ENCODE data around the gene PHF12. TPM values are rescaled to one million over a fixed set of nuclear protein-coding genes. Genes with fewer than 3 reads are reported as not detected.

PHF12 gene
- total and polyA plus RNA-seq, 2 of the 4 experiments (the other 2 are of a cell fraction), result 24.4 to 25.6 TPM

DNA sequence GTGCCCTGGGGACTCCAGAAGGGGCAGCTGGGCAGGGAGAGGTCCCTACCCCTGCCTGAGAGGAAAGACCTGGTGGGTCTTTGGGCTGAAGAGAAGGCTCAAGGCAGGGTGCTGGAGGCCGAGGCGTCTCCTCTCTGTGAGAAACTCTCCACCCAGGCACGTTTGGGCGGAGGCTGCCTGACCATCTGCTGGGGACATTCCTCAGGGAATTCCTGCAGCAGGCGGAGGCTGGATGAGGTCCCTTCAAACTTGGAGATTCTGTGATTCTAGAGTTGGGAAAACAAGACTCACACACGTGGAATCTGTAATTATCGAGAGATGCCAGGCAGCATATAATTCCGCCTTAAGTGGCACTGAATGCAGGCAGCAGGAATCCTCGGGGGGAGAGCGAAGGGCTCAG lies 21.1 kb upstream of the PHF12 start:
- DNase-seq, result no peak
- no peak overlapping the region for H3K56ac ChIP-seq (ENCODE audit: extremely low read depth, insufficient read depth, low read length)
- H3K4ac ChIP-seq (ENCODE audit: low read depth, low read length), result no peak overlapping the region
- H3K36me3 ChIP-seq (ENCODE audit: control insufficient read depth, insufficient read depth, low read length), result no peaks in the 10 kb centered on the region
- H4K8ac ChIP-seq (ENCODE audit: low read depth in 2 of 2, low read length in 2 of 2), result no peak overlapping the region
- H2AK9ac ChIP-seq (replicated peaks; ENCODE audit: low read depth, low read length, poor library complexity), result no peak overlapping the region
- H3K9me1 ChIP-seq (ENCODE audit: insufficient read depth, low read length), result 0 out of 2 replicates have a peak, but pooled peaks cover 4% of the 10 kb centered on the region
- BruUV-seq (replicated peaks), result no TSS peak
- H3K79me1 ChIP-seq (ENCODE audit: low read depth in 1 of 2, low read length in 2 of 2), result no peaks in the 10 kb centered on the region
- H2BK20ac ChIP-seq (ENCODE audit: low read depth, low read length), result no peak overlapping the region
- H3K27ac ChIP-seq (ENCODE audit: insufficient read depth, low read length), result no peak overlapping the region
- no peak overlapping the region for H4K91ac ChIP-seq (ENCODE audit: insufficient read depth, low read depth, low read length)
- intact Hi-C loops (cut with micrococcal nuclease) (no loop called here), dilution Hi-C loops (cut with HindIII; ENCODE audit: low sequenced_read_pairs, unreplicated experiment) (no loop called here), in situ Hi-C loops (cut with MboI; ENCODE audit: low sequenced_read_pairs) (no loop called here)
- H3K14ac ChIP-seq (replicated peaks; ENCODE audit: low read depth, low read length), result no peak overlapping the region
- TF ChIP-seq, protein P1, sequence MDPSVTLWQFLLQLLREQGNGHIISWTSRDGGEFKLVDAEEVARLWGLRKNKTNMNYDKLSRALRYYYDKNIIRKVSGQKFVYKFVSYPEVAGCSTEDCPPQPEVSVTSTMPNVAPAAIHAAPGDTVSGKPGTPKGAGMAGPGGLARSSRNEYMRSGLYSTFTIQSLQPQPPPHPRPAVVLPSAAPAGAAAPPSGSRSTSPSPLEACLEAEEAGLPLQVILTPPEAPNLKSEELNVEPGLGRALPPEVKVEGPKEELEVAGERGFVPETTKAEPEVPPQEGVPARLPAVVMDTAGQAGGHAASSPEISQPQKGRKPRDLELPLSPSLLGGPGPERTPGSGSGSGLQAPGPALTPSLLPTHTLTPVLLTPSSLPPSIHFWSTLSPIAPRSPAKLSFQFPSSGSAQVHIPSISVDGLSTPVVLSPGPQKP (IDR thresholded peaks at IDR 0.05; ENCODE audit: borderline replicate concordance, low read depth, low read length), result no peak
- no peak for TF ChIP-seq SMC3 (IDR thresholded peaks at IDR 0.05; ENCODE audit: low read depth, low read length)
- no peak for TF ChIP-seq RFX5 (IDR thresholded peaks at IDR 0.05; ENCODE audit: low read depth, low read length)
- TF ChIP-seq RCOR1 (IDR thresholded peaks at IDR 0.05; ENCODE audit: insufficient replicate concordance, low read length), result no peak
- TF ChIP-seq MXI1 (IDR thresholded peaks at IDR 0.05; ENCODE audit: borderline replicate concordance, low read depth, low read length), result no peak
- no peak for TF ChIP-seq NFE2L2 (IDR thresholded peaks at IDR 0.05; ENCODE audit: low read depth, low read length)
- TF ChIP-seq FOS (IDR thresholded peaks at IDR 0.05; ENCODE audit: low read depth, low read length), result no peak
- no peak for TF ChIP-seq MAFK (IDR thresholded peaks at IDR 0.05; ENCODE audit: low read depth, low read length)
- H3K4me1 ChIP-seq (ENCODE audit: control insufficient read depth, insufficient read depth, low read length), result peaks cover 5% of the 10 kb centered on the region; the same call in 1 of the 2 replicates
- H2BK15ac ChIP-seq (ENCODE audit: low read depth, low read length), result no peak overlapping the region
- peaks cover 68% of the 10 kb centered on the region for H3K27me3 ChIP-seq (ENCODE audit: control insufficient read depth, insufficient read depth, low read length)
- CTCF ChIA-PET, result interaction anchor here (0.6 to 1.0 kb wide), 4 partner anchors 144 to 248 kb away, joined by 3 to 7 read pairs (median 4); no protein-coding TSS in a partner anchor
- no peak overlapping the region for H3K4me2 ChIP-seq (ENCODE audit: low read depth, low read length)
- H3K9ac ChIP-seq (ENCODE audit: low read depth, low read length), result no peak overlapping the region
- H2BK5ac ChIP-seq (ENCODE audit: low read depth, low read length, poor library complexity, severe bottlenecking), result no peak overlapping the region
- H2AFZ ChIP-seq (replicated peaks; ENCODE audit: low read length, poor library complexity), result no peak overlapping the region
- H2BK120ac ChIP-seq (ENCODE audit: low read depth, low read length), result no peak overlapping the region
- no peak overlapping the region for H4K5ac ChIP-seq (ENCODE audit: low read depth, low read length)
- H3K9me3 ChIP-seq (ENCODE audit: control insufficient read depth, insufficient read depth, low read length), result no peaks in the 10 kb centered on the region
- H2AK5ac ChIP-seq (ENCODE audit: low read depth, low read length), result no peak overlapping the region
- H3K23ac ChIP-seq (ENCODE audit: low read depth, low read length), result no peak overlapping the region
- no peak overlapping the region for H3K18ac ChIP-seq (ENCODE audit: low read depth, low read length)
- 0 out of 2 replicates have a peak, but pooled peaks cover 7% of the 10 kb centered on the region for H4K20me1 ChIP-seq (ENCODE audit: insufficient read depth, low read length)
- WGBS, 2 experiments (ENCODE audit: extremely low coverage in 2 of 2, insufficient read length in 1 of 2), result 65% methylated on average over 6 of the region's 10 CpGs; no CpG with 5 or more reads in 1 of the 2 experiments
- no peak overlapping the region for H3K4me3 ChIP-seq (ENCODE audit: insufficient read depth, low read depth, low read length)
- no peak for ATAC-seq (ENCODE audit: low read depth)
- POLR2A ChIA-PET (ENCODE audit: unreplicated experiment), result no interaction called here
